NT2/D1 (cell line): Measurements from ENCODE around the gene IQSEC3.

Experiments used
- DNase-seq: peaks from one replicate; pipeline ENCODE4 v3.0.0-alpha.2; 2011; ENCODE audit warnings: low read depth, low spot score
- H3K27me3 ChIP-seq: 2 replicates; pipeline ENCODE4 v1.6.0; 2011; ENCODE audit warnings: mild to moderate bottlenecking; ENCODE audit not compliant: insufficient read length, insufficient read depth
- H3K36me3 ChIP-seq: 2 replicates; pipeline ENCODE4 v1.6.1; 2011; ENCODE audit warnings: mild to moderate bottlenecking, low read length, mixed read lengths; ENCODE audit not compliant: insufficient read depth, insufficient read length
- H3K4me1 ChIP-seq: 2 replicates; pipeline ENCODE4 v1.5.1; 2011; ENCODE audit not compliant: insufficient read depth, insufficient read length
- H3K4me3 ChIP-seq: 2 replicates; pipeline ENCODE4 v1.5.1; 2011; ENCODE audit warnings: low read depth; ENCODE audit not compliant: insufficient read length
- H3K9ac ChIP-seq: 2 replicates; pipeline ENCODE4 v1.6.0; 2011; ENCODE audit warnings: low read depth; ENCODE audit not compliant: insufficient read length
- H3K9me3 ChIP-seq: 2 replicates; pipeline ENCODE4 v1.5.1; 2011; ENCODE audit warnings: mild to moderate bottlenecking, low read length; ENCODE audit not compliant: insufficient read depth
- SUZ12 ChIP-seq: IDR thresholded peaks from 2 replicates; pipeline ENCODE4 v1.6.1; 2011; ENCODE audit not compliant: insufficient read length, insufficient read depth; ENCODE audit errors: extremely low read depth
- YY1 ChIP-seq: IDR thresholded peaks from 2 replicates; pipeline ENCODE4 v1.6.1; 2011; ENCODE audit not compliant: insufficient read length, insufficient read depth
- ZNF274 ChIP-seq: IDR thresholded peaks from 2 replicates; pipeline ENCODE4 v1.6.1; 2011; ENCODE audit warnings: mild to moderate bottlenecking, low read depth, low read length

Gene IQSEC3

GRCh38 chr12:208813-209212, 142.2 kb downstream of the IQSEC3 start:
- Histone ChIP-seq H3K36me3 (no peaks in the 10 kb centered on the region), H3K4me3 (no peak overlapping the region), H3K9ac (no peak overlapping the region), H3K9me3 (no peaks in the 10 kb centered on the region), H3K27me3 (peaks cover 94% of the 10 kb centered on the region), H3K4me1 (peaks cover 35% of the 10 kb centered on the region)
- TF ChIP-seq ZNF274 (no peak), SUZ12 (no peak)
- no peak for DNase-seq

GRCh38 chr12:209246-209645, 142.7 kb downstream of the IQSEC3 start:
- Histone ChIP-seq H3K9ac (no peak overlapping the region), H3K4me1 (peaks cover 35% of the 10 kb centered on the region), H3K27me3 (peaks cover 90% of the 10 kb centered on the region), H3K9me3 (no peaks in the 10 kb centered on the region), H3K4me3 (no peak overlapping the region), H3K36me3 (no peaks in the 10 kb centered on the region)
- DNase-seq = no peak
- TF ChIP-seq SUZ12 = no peak
- TF ChIP-seq ZNF274 = no peak
- no peak for TF ChIP-seq YY1

DNA sequence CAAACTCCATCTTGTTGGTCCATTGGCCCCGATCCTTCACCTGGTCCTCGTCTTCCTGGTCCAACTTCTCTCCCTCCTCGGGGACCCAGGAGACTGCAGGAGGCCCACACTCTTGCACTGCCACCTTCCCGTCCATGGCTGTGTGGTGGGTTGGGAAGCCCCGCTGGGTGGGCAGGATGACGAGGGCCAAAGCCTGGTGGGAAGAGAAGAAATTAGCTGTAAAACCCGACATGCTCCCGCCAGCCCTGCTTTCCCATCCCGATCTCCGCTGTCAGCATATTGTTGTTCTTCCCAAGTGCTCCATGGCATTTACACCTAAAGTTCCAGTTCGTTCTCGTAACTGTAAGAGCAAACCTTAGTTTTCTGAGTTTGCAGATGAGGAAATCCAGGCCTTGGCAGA, 143.3 kb downstream of the IQSEC3 start:
- no peak for DNase-seq
- no peak overlapping the region for H3K4me3 ChIP-seq
- H3K4me1 ChIP-seq = peaks cover 37% of the 10 kb centered on the region
- H3K9me3 ChIP-seq = no peaks in the 10 kb centered on the region
- peaks cover 88% of the 10 kb centered on the region for H3K27me3 ChIP-seq
- H3K36me3 ChIP-seq = no peaks in the 10 kb centered on the region
- H3K9ac ChIP-seq = no peak overlapping the region
- TF ChIP-seq ZNF274 = no peak
- TF ChIP-seq SUZ12 = no peak
- TF ChIP-seq YY1 = no peak

DNA sequence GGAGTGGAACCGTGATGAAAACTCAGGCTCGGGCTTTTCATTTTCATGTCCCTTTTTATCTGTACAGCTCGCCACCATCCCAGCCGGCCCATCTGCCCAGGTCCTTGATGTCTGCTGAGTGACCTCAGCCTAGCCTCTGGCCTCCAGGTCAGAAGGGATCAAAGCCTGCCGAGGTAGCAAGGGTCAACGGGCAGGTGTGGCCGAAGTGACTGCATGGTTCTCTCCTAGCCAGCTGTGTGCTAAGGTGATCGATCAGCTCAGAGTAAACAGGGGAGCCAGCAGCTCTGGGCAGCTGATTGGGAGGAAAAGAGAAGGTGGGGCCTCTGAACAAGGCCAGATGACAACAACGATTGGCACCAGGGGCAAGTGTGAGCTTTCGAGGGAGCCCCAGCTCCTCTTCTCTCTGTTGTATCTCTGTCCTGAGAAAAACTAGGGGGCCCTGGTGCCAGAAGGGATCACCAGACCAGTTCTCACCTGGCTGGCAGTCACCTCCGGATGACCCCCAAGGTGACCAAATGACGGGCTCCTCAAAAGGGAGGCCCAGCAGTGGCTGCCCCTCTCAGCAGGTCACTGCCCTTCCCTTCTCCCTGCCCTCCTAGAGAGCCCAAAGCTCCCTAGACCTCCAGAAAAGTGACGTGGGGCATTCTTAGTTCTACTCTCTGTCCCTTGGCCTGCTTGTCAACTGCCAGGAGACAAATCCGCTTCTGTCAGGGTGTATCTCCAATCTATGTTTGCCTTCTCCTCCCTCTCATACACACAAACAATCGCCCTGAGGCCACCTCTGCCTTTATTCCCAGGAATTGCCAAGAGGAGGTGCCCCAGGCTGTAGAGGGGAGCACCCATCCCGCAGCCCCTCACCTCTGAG, 143.9 kb downstream of the IQSEC3 start:
- H3K9me3 ChIP-seq = no peaks in the 10 kb centered on the region
- H3K36me3 ChIP-seq = no peaks in the 10 kb centered on the region
- no peak for DNase-seq
- peaks cover 40% of the 10 kb centered on the region for H3K4me1 ChIP-seq
- H3K4me3 ChIP-seq = no peak overlapping the region
- peaks cover 88% of the 10 kb centered on the region for H3K27me3 ChIP-seq
- TF ChIP-seq SUZ12 (no peak), ZNF274 (no peak), YY1 (no peak)
- no peak overlapping the region for H3K9ac ChIP-seq

DNA sequence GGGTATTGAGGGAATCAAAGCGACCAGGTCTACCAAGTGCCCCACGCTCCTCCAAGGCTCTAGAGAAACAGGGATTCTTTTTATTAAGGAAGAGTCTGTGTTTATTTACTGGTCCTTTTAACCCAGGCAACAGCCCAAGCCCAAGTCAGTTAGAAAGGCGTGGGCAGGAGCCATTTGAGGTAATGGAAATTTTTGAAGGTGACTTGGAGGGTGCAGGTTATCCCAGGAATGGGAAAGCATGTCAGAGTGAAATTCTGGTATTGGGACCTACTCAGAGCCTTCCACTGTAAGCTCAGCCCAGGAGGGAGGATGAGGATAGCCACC, 144.5 kb downstream of the IQSEC3 start:
- Histone ChIP-seq H3K4me3 (no peak overlapping the region), H3K36me3 (no peaks in the 10 kb centered on the region), H3K9me3 (no peaks in the 10 kb centered on the region), H3K4me1 (peaks cover 40% of the 10 kb centered on the region), H3K27me3 (peaks cover 86% of the 10 kb centered on the region), H3K9ac (no peak overlapping the region)
- no peak for DNase-seq
- TF ChIP-seq YY1 (no peak), ZNF274 (no peak), SUZ12 (no peak)

DNA sequence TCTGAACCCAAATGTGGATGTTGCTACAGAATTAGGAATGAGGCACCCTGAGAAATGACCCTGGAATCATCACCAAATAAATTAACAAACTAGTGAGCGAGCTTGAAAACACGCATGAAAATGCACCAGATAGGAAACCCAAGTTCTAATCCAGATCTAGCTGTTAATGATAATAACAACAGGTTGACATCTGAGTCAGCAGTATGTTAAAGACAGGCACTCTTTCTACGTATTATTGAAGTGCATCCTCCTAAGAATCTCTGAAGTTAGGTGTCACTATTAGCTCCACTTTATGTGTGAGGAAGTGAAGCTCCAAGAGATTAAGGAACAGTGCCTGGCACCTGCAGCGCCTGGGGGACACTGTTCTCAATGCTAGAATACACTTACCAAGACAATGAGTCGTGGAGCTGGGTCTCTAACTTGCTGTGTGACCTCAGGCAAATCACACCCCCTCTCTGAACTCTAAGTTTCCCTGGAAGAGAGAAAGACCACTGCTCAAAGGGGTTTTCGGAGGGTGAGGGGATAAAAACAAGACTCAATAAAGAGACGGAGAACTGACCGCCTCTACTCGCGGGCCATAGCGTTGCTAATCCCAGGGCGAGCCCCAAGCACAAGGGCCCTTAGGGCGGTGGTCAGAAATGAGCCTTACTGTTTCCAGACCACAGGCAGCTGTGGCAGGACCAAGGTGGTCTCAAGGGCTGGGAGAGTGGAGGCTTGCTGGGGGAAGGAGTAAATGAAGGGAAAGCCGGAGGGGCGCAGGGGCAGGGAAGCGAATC, 145.3 kb downstream of the IQSEC3 start:
- no peak overlapping the region for H3K9ac ChIP-seq
- H3K9me3 ChIP-seq = no peaks in the 10 kb centered on the region
- peaks cover 83% of the 10 kb centered on the region for H3K27me3 ChIP-seq
- no peaks in the 10 kb centered on the region for H3K36me3 ChIP-seq
- no peak for DNase-seq
- peaks cover 40% of the 10 kb centered on the region for H3K4me1 ChIP-seq
- TF ChIP-seq YY1 (no peak), SUZ12 (no peak), ZNF274 (no peak)
- no peak overlapping the region for H3K4me3 ChIP-seq

DNA sequence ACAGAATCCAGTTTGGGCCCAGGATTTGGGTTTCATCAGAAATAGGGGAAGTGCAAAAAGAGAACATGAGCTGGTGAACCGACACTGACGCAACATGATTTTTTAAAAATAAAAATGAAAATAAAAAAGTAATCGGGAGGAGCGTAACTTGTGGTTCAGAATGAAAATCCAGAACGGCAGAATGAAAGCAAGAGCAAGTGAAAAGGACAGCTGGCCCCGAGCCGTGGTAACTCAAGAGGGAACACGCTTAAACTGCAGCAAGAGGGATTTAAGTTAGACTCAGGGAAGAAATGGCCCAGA, 145.8 kb downstream of the IQSEC3 start:
- DNase-seq = no peak
- Histone ChIP-seq H3K27me3 (peaks cover 80% of the 10 kb centered on the region), H3K36me3 (no peaks in the 10 kb centered on the region), H3K9me3 (no peaks in the 10 kb centered on the region), H3K4me3 (no peak overlapping the region), H3K9ac (no peak overlapping the region), H3K4me1 (peaks cover 40% of the 10 kb centered on the region)
- TF ChIP-seq YY1 (no peak), ZNF274 (no peak), SUZ12 (no peak)
